GM21786 (cell line): Measurements from ENCODE around the gene ZCCHC14.

ENCODE experiments used
- ATAC-seq: cut with Tn5 transposase; IDR thresholded peaks from one replicate; pipeline ENCODE4 v1.9.1; 2021; ENCODE audit not compliant: unreplicated experiment

Gene ZCCHC14

GRCh38 chr16:87492721-87493607, at the start of gene ZCCHC14:
TSS of gene ZCCHC14 (minus strand) at chr16:87493024. CDS start at chr16:87492238, 786 bp downstream.
- peak; percentile 87 for ATAC-seq

GRCh38 chr16:87541872-87542234, 49.0 kb upstream of the ZCCHC14 start:
- ATAC-seq: no peak

- no peak for ATAC-seq
Measured at GRCh38 chr16:87541147-87541871, 48.5 kb upstream of the ZCCHC14 start.

- no peak for ATAC-seq
Measured at GRCh38 chr16:87540897-87541146, 48.0 kb upstream of the ZCCHC14 start.

GRCh38 chr16:87540072-87540896, 47.5 kb upstream of the ZCCHC14 start:
- no peak for ATAC-seq

- ATAC-seq: no peak
Measured at GRCh38 chr16:87539113-87539512, 46.3 kb upstream of the ZCCHC14 start.

- ATAC-seq: no peak
Measured at GRCh38 chr16:87538594-87538993, 45.8 kb upstream of the ZCCHC14 start.

GRCh38 chr16:87538160-87538559, 45.3 kb upstream of the ZCCHC14 start:
- no peak for ATAC-seq

- ATAC-seq: no peak
Measured at GRCh38 chr16:87536795-87537142, 43.9 kb upstream of the ZCCHC14 start.

GRCh38 chr16:87535855-87536794, 43.3 kb upstream of the ZCCHC14 start:
- ATAC-seq: no peak

- no peak for ATAC-seq
Measured at GRCh38 chr16:87535457-87535854, 42.6 kb upstream of the ZCCHC14 start.

GRCh38 chr16:87534751-87535150, 41.9 kb upstream of the ZCCHC14 start:
- no peak for ATAC-seq

GRCh38 chr16:87534030-87534653, 41.3 kb upstream of the ZCCHC14 start:
- ATAC-seq: no peak

- ATAC-seq: no peak
Measured at GRCh38 chr16:87533061-87533460, 40.2 kb upstream of the ZCCHC14 start.

- no peak for ATAC-seq
Measured at GRCh38 chr16:87531418-87531817, 38.6 kb upstream of the ZCCHC14 start.

- ATAC-seq: no peak
Measured at GRCh38 chr16:87528690-87529579, 36.1 kb upstream of the ZCCHC14 start.

- ATAC-seq: no peak
Measured at GRCh38 chr16:87527055-87527724, 34.4 kb upstream of the ZCCHC14 start.

GRCh38 chr16:87526238-87526947, 33.6 kb upstream of the ZCCHC14 start:
- ATAC-seq: no peak
